Fibroblast of skin of right quadriceps (primary cell): ENCODE data around the gene GALNT17.

ENCODE experiments used
- DNase-seq: peaks from one replicate; pipeline ENCODE4 v3.0.0-alpha.2; 2013

The GALNT17 gene

GRCh38 chr7:71132127-71132376 is at the start of gene GALNT17:
GALNT17 (plus strand) TSS chr7:71132144.
- no peak for DNase-seq

GRCh38 chr7:71095266-71095860 is 36.6 kb upstream of the GALNT17 start:
- DNase-seq = no peak

- no peak for DNase-seq
These were observed 35.6 kb upstream of the GALNT17 start for GRCh38 chr7:71096351-71096750.

GRCh38 chr7:71106226-71106625 is 25.7 kb upstream of the GALNT17 start:
- no peak for DNase-seq

GRCh38 chr7:71112436-71112835 is 19.5 kb upstream of the GALNT17 start:
- DNase-seq = no peak

GRCh38 chr7:71120096-71120495 is 11.8 kb upstream of the GALNT17 start:
- DNase-seq = no peak

- DNase-seq = no peak
These were observed 2.8 kb upstream of the GALNT17 start for GRCh38 chr7:71129126-71129525.

GRCh38 chr7:71130031-71130679 is 1.8 kb upstream of the GALNT17 start:
- no peak for DNase-seq

GRCh38 chr7:71131256-71132126 is 453 bp upstream of the GALNT17 start:
- DNase-seq = peak; percentile 13

- no peak for DNase-seq
These were observed 660 bp downstream of the GALNT17 start for GRCh38 chr7:71132377-71133231.

- DNase-seq = no peak
These were observed 1.3 kb downstream of the GALNT17 start for GRCh38 chr7:71133232-71133622.

- no peak for DNase-seq
These were observed 1.9 kb downstream of the GALNT17 start for GRCh38 chr7:71133856-71134255.

GRCh38 chr7:71135116-71135515 is 3.2 kb downstream of the GALNT17 start:
- DNase-seq = no peak

- DNase-seq = no peak
These were observed 3.7 kb downstream of the GALNT17 start for GRCh38 chr7:71135663-71136062.

- DNase-seq = no peak
These were observed 5.5 kb downstream of the GALNT17 start for GRCh38 chr7:71137479-71137878.

- no peak for DNase-seq
These were observed 8.3 kb downstream of the GALNT17 start for GRCh38 chr7:71140264-71140663.

- no peak for DNase-seq
These were observed 13.0 kb downstream of the GALNT17 start for GRCh38 chr7:71144963-71145362.

GRCh38 chr7:71145906-71146901 is 14.3 kb downstream of the GALNT17 start:
- no peak for DNase-seq

GRCh38 chr7:71148098-71148497 is 16.2 kb downstream of the GALNT17 start:
- no peak for DNase-seq

- DNase-seq = no peak
These were observed 23.3 kb downstream of the GALNT17 start for GRCh38 chr7:71155236-71155635.

- no peak for DNase-seq
These were observed 25.8 kb downstream of the GALNT17 start for GRCh38 chr7:71157757-71158156.

- no peak for DNase-seq
These were observed 33.8 kb downstream of the GALNT17 start for GRCh38 chr7:71165708-71166107.
